SK-N-SH treated with all-trans-retinoic acid at 6 μM for 48 hours (cell line): Measurements from ENCODE around the gene PHYH.

Source experiments
- ATAC-seq: fragments of 200-7000 bp; cut with Tn5 transposase; 3 replicates; pipeline ENCODE4 v1.9.1; 2020; ENCODE audit warnings: mild to moderate bottlenecking, moderate library complexity
- ARNTL ChIP-seq: fragments of 450-650 bp; formaldehyde crosslinking; IDR thresholded peaks from 2 replicates; pipeline ENCODE4 v1.5.0; 2020; ENCODE audit warnings: low read depth, mild to moderate bottlenecking, moderate library complexity, borderline replicate concordance
- BACH2 ChIP-seq: fragments of 250-450 bp; sonication (Bioruptor Pico); IDR thresholded peaks from 2 replicates; pipeline ENCODE4 v1.9.0; 2021; ENCODE audit warnings: mild to moderate bottlenecking, borderline replicate concordance
- ESRRG ChIP-seq: fragments of 250-450 bp; sonication (Bioruptor Pico); IDR thresholded peaks from 2 replicates; pipeline ENCODE4 v1.6.1; 2021; ENCODE audit warnings: mild to moderate bottlenecking
- GLIS3 ChIP-seq: fragments of 250-450 bp; sonication (Bioruptor Pico); IDR thresholded peaks from 2 replicates; pipeline ENCODE4 v1.5.0; 2020; ENCODE audit warnings: mild to moderate bottlenecking, moderate library complexity
- ISL1 ChIP-seq: fragments of 250-450 bp; sonication (Bioruptor Pico); IDR thresholded peaks from 2 replicates; pipeline ENCODE4 v2.1.2; 2022; ENCODE audit warnings: mild to moderate bottlenecking, moderate library complexity
- PATZ1 ChIP-seq: fragments of 250-450 bp; sonication (Bioruptor Pico); IDR thresholded peaks from 2 replicates; pipeline ENCODE4 v1.8.0; 2020; ENCODE audit warnings: mild to moderate bottlenecking, moderate library complexity, borderline replicate concordance
- POU6F1 ChIP-seq: fragments of 250-450 bp; sonication (Bioruptor Pico); IDR thresholded peaks from 2 replicates; pipeline ENCODE4 v1.8.0; 2021; ENCODE audit warnings: low read depth, mild to moderate bottlenecking, moderate library complexity, borderline replicate concordance
- PPARA ChIP-seq: fragments of 250-450 bp; sonication (Bioruptor Pico); IDR thresholded peaks from 2 replicates; pipeline ENCODE4 v1.5.0; 2020; ENCODE audit warnings: mild to moderate bottlenecking, borderline replicate concordance
- RARB ChIP-seq: fragments of 250-450 bp; sonication (Bioruptor Pico); IDR thresholded peaks from 2 replicates; pipeline ENCODE4 v1.8.0; 2021; ENCODE audit warnings: mild to moderate bottlenecking, moderate library complexity
- SNAI2 ChIP-seq: fragments of 250-450 bp; sonication (Bioruptor Pico); IDR thresholded peaks from 2 replicates; pipeline ENCODE4 v1.5.0; 2020; ENCODE audit warnings: mild to moderate bottlenecking, moderate library complexity
- TCF4 ChIP-seq: fragments of 250-450 bp; sonication (Bioruptor Pico); IDR thresholded peaks from 2 replicates; pipeline ENCODE4 v1.8.0; 2021; ENCODE audit warnings: mild to moderate bottlenecking, moderate library complexity, borderline replicate concordance
- TOX ChIP-seq: fragments of 250-450 bp; sonication (Bioruptor Pico); IDR thresholded peaks from 2 replicates; pipeline ENCODE4 v1.8.0; 2021; ENCODE audit warnings: mild to moderate bottlenecking, moderate library complexity, borderline replicate concordance
- TSHZ2 ChIP-seq: fragments of 250-450 bp; sonication (Bioruptor Pico); IDR thresholded peaks from 2 replicates; pipeline ENCODE4 v1.5.0; 2020; ENCODE audit warnings: mild to moderate bottlenecking, moderate library complexity
- ZC3H10 ChIP-seq: fragments of 250-450 bp; sonication (Bioruptor Pico); IDR thresholded peaks from 2 replicates; pipeline ENCODE4 v1.5.1; 2021; ENCODE audit warnings: mild to moderate bottlenecking, moderate library complexity
- ZFP3 ChIP-seq: fragments of 250-450 bp; sonication (Bioruptor Pico); IDR thresholded peaks from 2 replicates; pipeline ENCODE4 v1.5.0; 2020; ENCODE audit warnings: mild to moderate bottlenecking, moderate library complexity
- ZFP30 ChIP-seq: fragments of 450-650 bp; formaldehyde crosslinking; IDR thresholded peaks from 2 replicates; pipeline ENCODE4 v1.5.0; 2022; ENCODE audit warnings: mild to moderate bottlenecking, moderate library complexity
- ZNF70 ChIP-seq: fragments of 450-650 bp; formaldehyde crosslinking; IDR thresholded peaks from 2 replicates; pipeline ENCODE4 v1.5.0; 2020; ENCODE audit warnings: mild to moderate bottlenecking, moderate library complexity
- ZNF8 ChIP-seq: fragments of 450-650 bp; formaldehyde crosslinking; IDR thresholded peaks from 2 replicates; pipeline ENCODE4 v1.5.0; 2020; ENCODE audit warnings: mild to moderate bottlenecking, moderate library complexity
- TF ChIP-seq, protein P1 (sequence below): fragments of 250-450 bp; sonication (Bioruptor Pico); IDR thresholded peaks from 2 replicates; pipeline ENCODE4 v1.5.1; 2021; ENCODE audit warnings: mild to moderate bottlenecking, moderate library complexity
- TF ChIP-seq, protein P2 (sequence below): fragments of 250-450 bp; sonication (Bioruptor Pico); IDR thresholded peaks from 2 replicates; pipeline ENCODE4 v1.5.1; 2020; ENCODE audit warnings: low read depth, mild to moderate bottlenecking, moderate library complexity

PHYH gene

GRCh38 chr10:13234172-13234571 lies 65.7 kb downstream of the PHYH start, which contains the start of gene UCMA (continued):
- TF ChIP-seq ZFP30 (CRISPR knock-in tag) = no peak
- TF ChIP-seq ISL1 (CRISPR knock-in tag) = no peak
- TF ChIP-seq TCF4 (CRISPR knock-in tag) = no peak
- no peak for TF ChIP-seq ESRRG (CRISPR knock-in tag)
- TF ChIP-seq PPARA = no peak
- TF ChIP-seq, protein P1, sequence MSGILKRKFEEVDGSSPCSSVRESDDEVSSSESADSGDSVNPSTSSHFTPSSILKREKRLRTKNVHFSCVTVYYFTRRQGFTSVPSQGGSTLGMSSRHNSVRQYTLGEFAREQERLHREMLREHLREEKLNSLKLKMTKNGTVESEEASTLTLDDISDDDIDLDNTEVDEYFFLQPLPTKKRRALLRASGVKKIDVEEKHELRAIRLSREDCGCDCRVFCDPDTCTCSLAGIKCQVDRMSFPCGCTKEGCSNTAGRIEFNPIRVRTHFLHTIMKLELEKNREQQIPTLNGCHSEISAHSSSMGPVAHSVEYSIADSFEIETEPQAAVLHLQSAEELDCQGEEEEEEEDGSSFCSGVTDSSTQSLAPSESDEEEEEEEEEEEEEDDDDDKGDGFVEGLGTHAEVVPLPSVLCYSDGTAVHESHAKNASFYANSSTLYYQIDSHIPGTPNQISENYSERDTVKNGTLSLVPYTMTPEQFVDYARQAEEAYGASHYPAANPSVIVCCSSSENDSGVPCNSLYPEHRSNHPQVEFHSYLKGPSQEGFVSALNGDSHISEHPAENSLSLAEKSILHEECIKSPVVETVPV = no peak
- no peak for TF ChIP-seq ARNTL (CRISPR knock-in tag)
- TF ChIP-seq GLIS3 (CRISPR knock-in tag) = no peak
- TF ChIP-seq TOX (CRISPR knock-in tag) = no peak

DNA sequence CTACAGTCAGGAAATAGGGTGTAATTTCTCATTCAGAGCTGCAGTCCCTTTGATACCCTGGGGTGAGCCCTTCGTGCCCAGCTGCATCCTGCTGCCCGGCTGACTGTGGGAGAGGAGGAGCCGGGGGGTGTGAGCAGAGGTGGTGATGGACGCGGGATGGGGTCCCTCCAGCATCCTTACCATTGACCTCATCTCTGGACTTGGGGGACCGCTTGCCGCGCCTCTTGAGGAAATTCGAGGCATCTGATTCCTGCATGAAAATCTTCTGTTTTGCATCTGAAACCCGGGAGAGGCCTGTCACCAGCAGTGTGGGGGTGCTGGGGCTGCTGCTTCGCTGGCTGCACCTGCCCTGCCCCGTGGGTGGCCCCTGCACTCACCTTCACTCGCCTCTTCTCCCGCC lies 66.5 kb downstream of the PHYH start:
- no peak for ATAC-seq
- TF ChIP-seq BACH2 (no peak), ISL1 (CRISPR knock-in tag) (no peak), TOX (CRISPR knock-in tag) (no peak), ARNTL (CRISPR knock-in tag) (no peak), SNAI2 (CRISPR knock-in tag) (no peak), PATZ1 (CRISPR knock-in tag) (no peak), TCF4 (CRISPR knock-in tag) (no peak), PPARA (no peak), POU6F1 (CRISPR knock-in tag) (no peak), ZNF8 (CRISPR knock-in tag) (no peak), ZNF70 (CRISPR knock-in tag) (no peak), ESRRG (CRISPR knock-in tag) (no peak), RARB (CRISPR knock-in tag) (no peak), ZFP3 (no peak), TSHZ2 (CRISPR knock-in tag) (no peak), ZFP30 (CRISPR knock-in tag) (no peak)
- TF ChIP-seq, protein P1 = no peak
- TF ChIP-seq, protein P2, sequence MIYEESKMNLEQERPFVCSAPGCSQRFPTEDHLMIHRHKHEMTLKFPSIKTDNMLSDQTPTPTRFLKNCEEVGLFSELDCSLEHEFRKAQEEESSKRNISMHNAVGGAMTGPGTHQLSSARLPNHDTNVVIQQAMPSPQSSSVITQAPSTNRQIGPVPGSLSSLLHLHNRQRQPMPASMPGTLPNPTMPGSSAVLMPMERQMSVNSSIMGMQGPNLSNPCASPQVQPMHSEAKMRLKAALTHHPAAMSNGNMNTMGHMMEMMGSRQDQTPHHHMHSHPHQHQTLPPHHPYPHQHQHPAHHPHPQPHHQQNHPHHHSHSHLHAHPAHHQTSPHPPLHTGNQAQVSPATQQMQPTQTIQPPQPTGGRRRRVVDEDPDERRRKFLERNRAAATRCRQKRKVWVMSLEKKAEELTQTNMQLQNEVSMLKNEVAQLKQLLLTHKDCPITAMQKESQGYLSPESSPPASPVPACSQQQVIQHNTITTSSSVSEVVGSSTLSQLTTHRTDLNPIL = no peak
- TF ChIP-seq, all 23 proteins: peak for 0

DNA sequence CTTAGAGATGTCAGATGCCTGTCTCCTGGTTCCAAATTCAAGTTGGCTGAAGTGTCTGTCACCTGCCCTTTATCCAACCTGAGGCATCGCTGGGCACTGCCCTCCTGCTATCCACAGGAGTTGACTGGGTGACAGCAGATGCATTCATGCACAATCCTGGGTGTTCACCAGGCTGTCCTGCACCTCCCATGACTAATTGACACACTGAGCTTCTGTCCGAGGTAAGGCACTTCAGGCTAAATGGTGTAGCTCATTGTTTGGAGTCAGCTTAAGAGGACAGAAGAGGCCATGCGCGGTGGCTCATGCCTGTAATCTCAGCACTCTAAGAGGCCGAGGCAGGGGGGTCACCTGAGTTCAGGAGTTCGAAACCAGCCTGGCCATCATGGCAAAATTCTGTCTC lies 68.1 kb downstream of the PHYH start:
- TF ChIP-seq, protein P1 = no peak
- no peak for TF ChIP-seq ZC3H10
- TF ChIP-seq SNAI2 (CRISPR knock-in tag) = no peak
- no peak for TF ChIP-seq ZFP3
- no peak for TF ChIP-seq TOX (CRISPR knock-in tag)
- TF ChIP-seq ISL1 (CRISPR knock-in tag) = no peak
- TF ChIP-seq, all 23 proteins: peak for 0
- no peak for ATAC-seq
